Subcutaneous adipose tissue (tissue), 4 donors: ENCODE data around the gene DFFA. TPM values are rescaled to one million over a fixed set of nuclear protein-coding genes. Genes with fewer than 3 reads are reported as not detected.

Source experiments
- CTCF ChIP-seq: fragments of 450-650 bp; IDR thresholded peaks from one replicate; pipeline ENCODE4 v1.5.1; 2016; ENCODE audit warnings: low read depth, mild to moderate bottlenecking, control low read depth, antibody characterized with exemption, moderate library complexity
- total RNA-seq, 4 donors: library from RNA; depleted of rRNA; stranded (reverse); fragments of >200 nt; gene quantifications; one replicate each; pipeline ENCODE4 v1.1.0, GENCODE V29; 2016

The DFFA gene
- total RNA-seq, 4 donors from 2014 or later, result 15.2 to 18.3 (median 15.4) TPM

DNA sequence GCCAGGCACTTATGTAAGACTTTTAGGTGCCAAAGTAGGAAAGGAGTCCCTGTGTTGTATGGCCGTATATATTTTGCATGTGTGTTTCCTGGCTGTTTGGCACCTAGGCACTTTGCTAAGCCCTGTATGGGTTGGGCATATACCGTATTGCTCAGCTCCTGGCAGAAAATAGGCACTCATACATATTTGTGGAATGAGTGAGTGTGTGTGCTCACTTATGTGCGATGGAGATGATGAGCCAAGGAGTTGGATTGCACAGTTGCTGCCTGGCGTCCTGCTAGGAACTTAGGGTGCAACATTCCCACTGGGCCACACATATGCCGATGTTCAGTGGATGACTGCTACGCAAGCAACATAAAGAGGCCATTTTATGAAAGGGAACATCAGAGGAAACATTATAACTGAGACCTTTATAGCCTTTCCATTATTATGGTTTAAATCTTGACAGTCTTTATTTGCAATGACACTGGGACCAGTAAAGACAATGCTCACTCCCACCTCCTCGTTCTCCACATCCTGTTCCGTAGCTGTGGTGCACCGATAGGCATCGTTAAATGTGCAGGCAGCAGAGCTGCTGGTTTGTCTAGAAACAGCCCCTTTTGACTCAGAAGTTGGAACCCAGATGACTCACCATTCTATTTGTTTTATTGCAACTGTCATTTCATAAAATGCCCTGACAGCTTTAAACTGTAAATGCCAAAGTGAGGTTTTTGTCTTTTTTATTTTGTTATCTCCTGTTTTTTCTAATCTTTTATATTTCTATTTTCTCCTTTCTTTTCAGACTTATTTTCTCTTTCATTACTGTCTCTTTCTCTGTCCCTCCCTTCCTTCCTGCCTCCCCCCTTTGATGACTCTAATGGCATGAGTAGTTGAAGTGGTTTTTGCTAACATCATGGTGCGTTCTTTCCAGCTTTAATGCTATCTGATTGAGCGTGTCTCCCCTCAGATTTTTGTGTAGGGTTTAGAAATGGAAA lies 38.5 kb upstream of the DFFA start:
- no peak for TF ChIP-seq CTCF

DNA sequence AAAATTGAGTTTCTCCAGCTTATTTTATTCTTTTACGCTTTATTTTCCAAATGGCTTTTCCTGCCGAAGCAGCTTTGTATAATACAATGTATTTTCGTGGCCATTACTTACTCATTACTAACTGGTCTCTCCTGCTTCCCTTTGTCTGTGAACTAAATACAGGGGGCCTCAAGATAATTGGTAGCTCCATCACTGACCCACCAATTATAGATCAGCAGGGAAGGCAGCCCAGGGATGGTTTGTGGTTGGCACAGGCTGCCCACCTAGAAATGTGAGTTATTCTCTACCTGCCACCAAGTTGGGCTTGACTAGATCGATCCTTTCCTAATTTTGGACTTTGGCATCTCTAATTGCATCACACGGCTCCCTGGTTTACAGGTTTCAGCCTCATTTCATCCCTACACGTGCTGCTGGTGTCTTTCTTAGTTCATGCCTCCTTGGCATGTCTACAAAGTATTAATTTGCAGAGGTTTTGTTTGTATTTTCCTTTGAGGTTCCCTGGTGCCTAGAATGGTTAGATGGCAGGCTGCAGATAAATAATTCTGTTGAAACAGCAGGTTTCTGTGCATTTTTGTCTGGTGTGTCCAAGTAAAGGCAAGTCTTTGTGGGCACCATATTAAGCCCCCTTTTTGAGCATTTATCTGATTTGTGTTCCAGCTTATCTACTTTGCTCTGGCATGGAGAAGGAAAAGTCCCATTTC lies 37.6 kb upstream of the DFFA start:
- no peak for TF ChIP-seq CTCF

DNA sequence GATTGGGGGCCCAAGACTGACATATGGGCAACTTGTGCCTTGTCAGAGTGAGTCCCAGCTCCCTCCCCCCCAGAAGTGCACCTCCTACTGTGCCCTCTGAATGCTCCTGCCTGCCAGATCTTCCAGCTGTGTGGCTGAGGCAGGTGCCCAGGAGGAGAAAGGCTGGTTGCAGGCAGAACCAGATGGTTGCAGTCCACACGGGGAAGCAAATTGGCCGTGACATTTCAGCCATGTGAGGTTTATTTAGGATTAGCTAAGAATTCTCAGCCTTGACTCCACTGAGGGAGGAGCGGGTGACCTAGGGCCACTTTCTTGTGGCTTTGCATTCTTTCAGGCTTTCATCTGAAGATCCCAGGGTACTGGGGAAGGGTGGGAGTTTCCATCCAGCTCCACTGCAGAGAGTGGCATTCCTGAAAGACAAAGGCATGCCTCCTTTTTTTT lies 36.2 kb upstream of the DFFA start:
- TF ChIP-seq CTCF, result no peak

DNA sequence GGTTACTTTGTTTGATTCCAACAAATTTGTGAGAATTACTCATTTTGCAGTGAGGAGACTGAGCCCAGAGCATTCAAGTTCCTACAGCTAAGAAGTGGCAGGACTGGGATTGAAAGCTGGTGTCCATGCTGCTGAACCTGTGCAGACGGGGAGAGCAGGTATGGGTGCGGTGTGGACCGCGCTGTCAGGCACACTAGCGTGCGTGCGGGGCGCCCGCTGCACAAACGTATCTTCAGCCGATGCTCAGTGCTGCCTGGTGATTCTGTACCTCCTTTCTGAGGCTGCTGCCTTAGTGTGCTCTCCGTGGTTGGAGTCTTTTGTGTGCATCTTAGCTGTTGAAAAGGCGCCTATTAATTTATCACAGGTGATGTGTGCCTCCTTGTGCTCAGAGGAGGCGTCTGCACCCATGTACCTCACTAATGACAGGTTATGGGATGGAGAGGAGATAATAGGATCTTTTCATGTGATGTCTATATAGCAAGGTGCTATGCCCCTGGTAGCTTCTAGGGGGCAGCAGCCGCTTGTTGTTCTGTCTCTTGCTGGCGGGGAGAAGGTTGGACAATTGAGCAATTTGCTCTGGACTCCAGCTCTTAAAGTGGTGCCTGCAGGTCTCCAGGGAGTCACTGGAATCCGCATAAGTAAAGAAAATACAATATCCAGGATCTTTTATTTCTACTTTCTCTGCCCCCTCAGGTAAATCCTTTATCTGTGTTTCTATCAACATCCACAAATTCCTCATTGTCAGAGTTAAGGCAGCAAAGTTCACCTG lies 35.0 kb upstream of the DFFA start:
- no peak for TF ChIP-seq CTCF

GRCh38 chr1:10506677-10507047 lies 34.3 kb upstream of the DFFA start:
- TF ChIP-seq CTCF, result no peak

- no peak for TF ChIP-seq CTCF
Measured at GRCh38 chr1:10504249-10504648, 31.9 kb upstream of the DFFA start.
